ENCODE results near the gene AP1G2.
"Not testable (repeated sequence)": the region's sequence is repeated elsewhere in the genome, so short reads cannot be mapped to it uniquely, and the experiment has no call there.

The AP1G2 gene

GRCh38 chr14:23604675-23605170, 37.1 kb upstream of the AP1G2 start:
- H3K27ac Mint-ChIP-seq, result no peak overlapping the region
- no peaks in the 10 kb centered on the region for H3K27me3 Mint-ChIP-seq
- peaks cover 7% of the 10 kb centered on the region for H3K36me3 Mint-ChIP-seq
- no peak overlapping the region for H3K4me3 Mint-ChIP-seq
- H3K4me1 Mint-ChIP-seq (ENCODE audit: low read depth), result peaks cover 22% of the 10 kb centered on the region
- peaks cover 5% of the 10 kb centered on the region for H3K9me3 Mint-ChIP-seq (ENCODE audit: low read depth)

GRCh38 chr14:23604148-23604547, 36.6 kb upstream of the AP1G2 start:
- peaks cover 6% of the 10 kb centered on the region for H3K36me3 Mint-ChIP-seq
- H3K4me1 Mint-ChIP-seq (ENCODE audit: low read depth), result peaks cover 16% of the 10 kb centered on the region
- no peak overlapping the region for H3K27ac Mint-ChIP-seq
- no peak overlapping the region for H3K4me3 Mint-ChIP-seq
- no peaks in the 10 kb centered on the region for H3K27me3 Mint-ChIP-seq
- peaks cover 4% of the 10 kb centered on the region for H3K9me3 Mint-ChIP-seq (ENCODE audit: low read depth)

GRCh38 chr14:23603103-23603502, 35.5 kb upstream of the AP1G2 start:
- peaks cover 4% of the 10 kb centered on the region for H3K36me3 Mint-ChIP-seq
- H3K9me3 Mint-ChIP-seq (ENCODE audit: low read depth), result no peaks in the 10 kb centered on the region
- H3K27ac Mint-ChIP-seq, result no peak overlapping the region
- no peak overlapping the region for H3K4me3 Mint-ChIP-seq
- H3K4me1 Mint-ChIP-seq (ENCODE audit: low read depth), result peaks cover 10% of the 10 kb centered on the region
- no peaks in the 10 kb centered on the region for H3K27me3 Mint-ChIP-seq

- H3K36me3 Mint-ChIP-seq, result peaks cover 4% of the 10 kb centered on the region
- H3K4me1 Mint-ChIP-seq (ENCODE audit: low read depth), result peaks cover 10% of the 10 kb centered on the region
- H3K4me3 Mint-ChIP-seq, result no peak overlapping the region
- no peak overlapping the region for H3K27ac Mint-ChIP-seq
- H3K27me3 Mint-ChIP-seq, result no peaks in the 10 kb centered on the region
- no peaks in the 10 kb centered on the region for H3K9me3 Mint-ChIP-seq (ENCODE audit: low read depth)
These were observed 34.8 kb upstream of the AP1G2 start for GRCh38 chr14:23602181-23603095.

- peaks cover 8% of the 10 kb centered on the region for H3K4me1 Mint-ChIP-seq (ENCODE audit: low read depth)
- no peaks in the 10 kb centered on the region for H3K27me3 Mint-ChIP-seq
- no peak overlapping the region for H3K27ac Mint-ChIP-seq
- H3K36me3 Mint-ChIP-seq, result peaks cover 4% of the 10 kb centered on the region
- no peaks in the 10 kb centered on the region for H3K9me3 Mint-ChIP-seq (ENCODE audit: low read depth)
- H3K4me3 Mint-ChIP-seq, result no peak overlapping the region
These were observed 34.2 kb upstream of the AP1G2 start for GRCh38 chr14:23601845-23602180.

GRCh38 chr14:23601424-23601823, 33.8 kb upstream of the AP1G2 start:
- H3K27me3 Mint-ChIP-seq, result no peaks in the 10 kb centered on the region
- no peak overlapping the region for H3K27ac Mint-ChIP-seq

GRCh38 chr14:23600806-23601205, 33.2 kb upstream of the AP1G2 start:
- no peaks in the 10 kb centered on the region for H3K9me3 Mint-ChIP-seq (ENCODE audit: low read depth)
- no peak overlapping the region for H3K27ac Mint-ChIP-seq
- no peaks in the 10 kb centered on the region for H3K27me3 Mint-ChIP-seq
- no peak overlapping the region for H3K4me3 Mint-ChIP-seq
- peaks cover 3% of the 10 kb centered on the region for H3K4me1 Mint-ChIP-seq (ENCODE audit: low read depth)
- H3K36me3 Mint-ChIP-seq, result peaks cover 4% of the 10 kb centered on the region

More at GRCh38 chr14:23601424-23601823, 33.8 kb upstream of the AP1G2 start:
- H3K4me3 Mint-ChIP-seq, result no peak overlapping the region
- H3K9me3 Mint-ChIP-seq (ENCODE audit: low read depth), result no peaks in the 10 kb centered on the region
- H3K4me1 Mint-ChIP-seq (ENCODE audit: low read depth), result peaks cover 6% of the 10 kb centered on the region
- peaks cover 4% of the 10 kb centered on the region for H3K36me3 Mint-ChIP-seq

- Mint-ChIP-seq H3K27ac (no peak overlapping the region), H3K36me3 (peaks cover 4% of the 10 kb centered on the region), H3K4me3 (no peak overlapping the region), H3K9me3 (ENCODE audit: low read depth) (no peaks in the 10 kb centered on the region), H3K4me1 (ENCODE audit: low read depth) (no peaks in the 10 kb centered on the region), H3K27me3 (no peaks in the 10 kb centered on the region)
These were observed 32.7 kb upstream of the AP1G2 start for GRCh38 chr14:23600322-23600707.

- not testable (repeated sequence) for H3K27me3 Mint-ChIP-seq; H3K9me3 Mint-ChIP-seq (ENCODE audit: low read depth); H3K36me3 Mint-ChIP-seq; H3K4me3 Mint-ChIP-seq; H3K4me1 Mint-ChIP-seq (ENCODE audit: low read depth); H3K27ac Mint-ChIP-seq
These were observed 26.6 kb upstream of the AP1G2 start for GRCh38 chr14:23594191-23594590.

GRCh38 chr14:23590198-23590597, 22.6 kb upstream of the AP1G2 start:
- no peaks in the 10 kb centered on the region for H3K27me3 Mint-ChIP-seq
- peaks cover 6% of the 10 kb centered on the region for H3K4me1 Mint-ChIP-seq (ENCODE audit: low read depth)
- no peaks in the 10 kb centered on the region for H3K36me3 Mint-ChIP-seq
- H3K9me3 Mint-ChIP-seq (ENCODE audit: low read depth), result no peaks in the 10 kb centered on the region
- H3K27ac Mint-ChIP-seq, result no peak overlapping the region
- no peak overlapping the region for H3K4me3 Mint-ChIP-seq

- Mint-ChIP-seq H3K27ac (no peak overlapping the region), H3K4me3 (no peak overlapping the region), H3K9me3 (ENCODE audit: low read depth) (no peaks in the 10 kb centered on the region), H3K36me3 (no peaks in the 10 kb centered on the region), H3K27me3 (no peaks in the 10 kb centered on the region), H3K4me1 (ENCODE audit: low read depth) (peaks cover 6% of the 10 kb centered on the region)
These were observed 22.0 kb upstream of the AP1G2 start for GRCh38 chr14:23589606-23590005.

GRCh38 chr14:23588884-23589598, 21.4 kb upstream of the AP1G2 start:
- H3K9me3 Mint-ChIP-seq (ENCODE audit: low read depth), result no peaks in the 10 kb centered on the region
- no peaks in the 10 kb centered on the region for H3K27me3 Mint-ChIP-seq
- H3K27ac Mint-ChIP-seq, result no peak overlapping the region
- H3K36me3 Mint-ChIP-seq, result no peaks in the 10 kb centered on the region
- no peak overlapping the region for H3K4me3 Mint-ChIP-seq
- H3K4me1 Mint-ChIP-seq (ENCODE audit: low read depth), result peaks cover 6% of the 10 kb centered on the region

- H3K4me1 Mint-ChIP-seq (ENCODE audit: low read depth); H3K36me3 Mint-ChIP-seq; H3K27me3 Mint-ChIP-seq; H3K27ac Mint-ChIP-seq; H3K4me3 Mint-ChIP-seq; H3K9me3 Mint-ChIP-seq (ENCODE audit: low read depth): not testable (repeated sequence)
These were observed 17.1 kb upstream of the AP1G2 start for GRCh38 chr14:23584527-23585203.

- H3K27me3 Mint-ChIP-seq; H3K36me3 Mint-ChIP-seq; H3K4me1 Mint-ChIP-seq (ENCODE audit: low read depth); H3K27ac Mint-ChIP-seq; H3K9me3 Mint-ChIP-seq (ENCODE audit: low read depth); H3K4me3 Mint-ChIP-seq: not testable (repeated sequence)
These were observed 16.4 kb upstream of the AP1G2 start for GRCh38 chr14:23583761-23584526.

Measured in activated naive CD8-positive, alpha-beta T cell (primary cell).